ENCODE measurements around the gene MCCC1. TPM values are rescaled to one million over a fixed set of nuclear protein-coding genes. Genes with fewer than 3 reads are reported as not detected.

MCCC1 gene
- total RNA-seq, 1 donor from 2014 or later: 37.9 TPM

DNA sequence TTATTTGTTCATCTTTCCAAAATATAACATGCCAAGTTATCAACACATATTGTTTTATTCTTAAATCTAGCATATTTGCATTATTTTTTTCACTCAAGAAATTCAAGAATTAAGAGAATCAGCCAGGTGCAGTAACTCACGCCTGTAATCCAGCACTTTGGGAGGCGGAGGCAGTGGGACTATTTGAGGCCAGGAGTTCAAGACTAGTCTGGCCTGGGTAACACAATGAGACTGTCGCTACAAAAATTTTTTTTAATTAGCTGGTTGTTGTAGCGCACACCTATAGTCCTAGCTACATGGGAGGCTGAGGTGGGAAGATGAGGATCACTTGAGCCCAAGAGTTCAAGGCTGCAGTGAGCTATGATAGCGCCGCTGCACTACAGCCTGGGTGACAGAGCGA is 129.4 kb downstream of the MCCC1 start:
- Mint-ChIP-seq H3K4me1 (ENCODE audit: unreplicated experiment) (peaks cover 50% of the 10 kb centered on the region), H3K36me3 (ENCODE audit: unreplicated experiment) (peaks cover 2% of the 10 kb centered on the region), H3K27me3 (ENCODE audit: unreplicated experiment) (no peaks in the 10 kb centered on the region), H3K27ac (ENCODE audit: unreplicated experiment) (peak overlapping the region; percentile 75), H3K4me3 (ENCODE audit: unreplicated experiment) (no peak overlapping the region), H3K9me3 (ENCODE audit: unreplicated experiment) (no peaks in the 10 kb centered on the region)
- DNase-seq (ENCODE audit: extremely low spot score, unreplicated experiment): no peak
- TF ChIP-seq, protein P1, sequence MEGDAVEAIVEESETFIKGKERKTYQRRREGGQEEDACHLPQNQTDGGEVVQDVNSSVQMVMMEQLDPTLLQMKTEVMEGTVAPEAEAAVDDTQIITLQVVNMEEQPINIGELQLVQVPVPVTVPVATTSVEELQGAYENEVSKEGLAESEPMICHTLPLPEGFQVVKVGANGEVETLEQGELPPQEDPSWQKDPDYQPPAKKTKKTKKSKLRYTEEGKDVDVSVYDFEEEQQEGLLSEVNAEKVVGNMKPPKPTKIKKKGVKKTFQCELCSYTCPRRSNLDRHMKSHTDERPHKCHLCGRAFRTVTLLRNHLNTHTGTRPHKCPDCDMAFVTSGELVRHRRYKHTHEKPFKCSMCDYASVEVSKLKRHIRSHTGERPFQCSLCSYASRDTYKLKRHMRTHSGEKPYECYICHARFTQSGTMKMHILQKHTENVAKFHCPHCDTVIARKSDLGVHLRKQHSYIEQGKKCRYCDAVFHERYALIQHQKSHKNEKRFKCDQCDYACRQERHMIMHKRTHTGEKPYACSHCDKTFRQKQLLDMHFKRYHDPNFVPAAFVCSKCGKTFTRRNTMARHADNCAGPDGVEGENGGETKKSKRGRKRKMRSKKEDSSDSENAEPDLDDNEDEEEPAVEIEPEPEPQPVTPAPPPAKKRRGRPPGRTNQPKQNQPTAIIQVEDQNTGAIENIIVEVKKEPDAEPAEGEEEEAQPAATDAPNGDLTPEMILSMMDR (IDR thresholded peaks at IDR 0.05): no peak

DNA sequence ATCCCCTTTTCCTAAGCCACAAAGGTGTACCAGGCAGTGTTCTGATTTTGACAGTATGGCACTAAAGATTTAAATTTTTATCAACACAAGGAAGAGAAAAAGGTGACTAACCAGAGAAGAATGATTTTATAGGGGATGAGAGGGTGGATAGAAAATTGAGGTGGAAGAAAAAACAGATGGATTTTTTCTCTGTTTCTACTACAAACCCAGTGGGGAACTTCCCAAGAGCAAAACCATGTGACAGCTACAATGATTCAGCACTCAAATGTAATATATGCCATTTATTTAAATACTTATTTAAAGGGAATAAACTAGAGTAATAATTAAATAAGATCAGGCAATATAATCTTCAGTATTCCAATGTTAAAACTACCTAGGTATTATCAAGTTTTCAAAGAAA is 130.0 kb downstream of the MCCC1 start:
- Mint-ChIP-seq H3K27me3 (ENCODE audit: unreplicated experiment) (no peaks in the 10 kb centered on the region), H3K36me3 (ENCODE audit: unreplicated experiment) (peaks cover 2% of the 10 kb centered on the region), H3K4me3 (ENCODE audit: unreplicated experiment) (no peak overlapping the region), H3K9me3 (ENCODE audit: unreplicated experiment) (no peaks in the 10 kb centered on the region), H3K27ac (ENCODE audit: unreplicated experiment) (peak overlapping the region; percentile 75), H3K4me1 (ENCODE audit: unreplicated experiment) (peaks cover 50% of the 10 kb centered on the region)
- DNase-seq (ENCODE audit: extremely low spot score, unreplicated experiment): no peak
- TF ChIP-seq, protein P1 (IDR thresholded peaks at IDR 0.05): no peak

DNA sequence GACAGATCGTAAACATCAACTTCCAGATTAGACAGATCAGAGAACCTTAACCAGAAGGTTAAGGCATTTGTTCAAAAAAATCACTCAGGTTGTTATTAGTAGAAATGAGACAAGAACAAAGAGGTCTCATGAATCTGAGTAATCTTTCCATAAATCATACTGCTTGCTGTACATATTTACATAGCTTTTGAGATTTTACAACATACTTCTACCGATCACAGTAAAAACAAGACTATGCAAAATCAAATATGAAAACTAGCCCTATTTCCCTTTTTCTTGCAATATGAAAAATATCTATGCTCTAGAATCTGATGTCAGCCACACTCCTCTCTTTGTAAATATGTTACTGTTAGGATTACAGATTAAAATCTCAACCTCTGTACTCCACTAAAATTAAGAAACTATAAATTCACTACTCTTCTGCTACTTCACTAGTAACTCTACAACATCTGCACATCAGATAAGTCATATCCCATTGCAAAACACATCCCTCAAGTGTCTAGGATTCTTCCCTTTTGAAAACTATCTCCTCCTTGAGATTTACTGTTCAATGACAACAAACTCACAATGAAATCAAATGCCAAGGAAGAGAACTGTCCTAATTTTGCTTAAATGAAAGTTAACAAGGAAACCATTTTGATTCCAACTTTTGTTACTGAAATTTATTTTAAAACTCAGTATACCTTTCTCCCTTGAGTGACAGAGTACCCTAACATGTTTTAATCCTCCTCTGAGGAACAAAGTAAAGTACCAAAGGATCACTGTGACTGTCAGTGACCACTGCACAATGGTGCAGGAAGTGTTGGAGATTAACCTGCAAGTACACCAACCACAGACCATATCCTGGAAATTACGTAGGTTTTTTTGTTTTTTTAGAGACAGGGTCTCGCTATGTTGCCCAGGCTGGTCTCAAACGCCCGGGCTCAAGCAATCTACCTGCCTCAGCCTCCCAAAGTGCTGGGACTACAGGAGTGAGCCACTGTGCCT is 131.8 kb downstream of the MCCC1 start:
- H3K27ac Mint-ChIP-seq (ENCODE audit: unreplicated experiment): peak overlapping the region; percentile 1
- no peak for DNase-seq (ENCODE audit: extremely low spot score, unreplicated experiment)
- H3K4me3 Mint-ChIP-seq (ENCODE audit: unreplicated experiment): no peak overlapping the region
- H3K27me3 Mint-ChIP-seq (ENCODE audit: unreplicated experiment): no peaks in the 10 kb centered on the region
- TF ChIP-seq, protein P1 (IDR thresholded peaks at IDR 0.05): no peak
- H3K36me3 Mint-ChIP-seq (ENCODE audit: unreplicated experiment): peaks cover 8% of the 10 kb centered on the region
- H3K9me3 Mint-ChIP-seq (ENCODE audit: unreplicated experiment): no peaks in the 10 kb centered on the region
- peaks cover 49% of the 10 kb centered on the region for H3K4me1 Mint-ChIP-seq (ENCODE audit: unreplicated experiment)

DNA sequence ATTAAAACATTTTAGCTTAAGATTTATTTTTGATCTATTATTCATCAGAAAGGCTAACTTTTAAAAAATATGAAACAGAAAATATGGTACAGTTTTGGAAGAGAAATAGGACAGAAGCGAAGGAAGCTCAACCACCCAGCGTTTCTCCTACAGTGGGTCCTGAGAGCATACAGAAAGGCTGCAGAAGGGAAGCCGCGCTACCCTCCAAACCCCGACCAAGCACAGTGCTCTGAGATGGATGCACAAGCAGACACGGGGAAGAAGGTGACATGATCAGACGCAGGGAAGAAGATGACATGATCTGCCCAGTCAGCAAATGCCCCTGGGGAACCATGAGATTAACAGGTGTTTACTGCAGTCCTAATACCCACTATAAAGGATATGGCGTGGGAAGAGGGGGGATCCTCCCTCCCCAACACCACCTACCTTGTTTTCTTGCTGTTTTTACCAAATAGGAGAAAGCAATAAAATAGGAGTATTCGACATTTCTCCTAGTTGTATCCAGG is 133.4 kb downstream of the MCCC1 start:
- TF ChIP-seq, protein P1 (IDR thresholded peaks at IDR 0.05): no peak
- H3K27ac Mint-ChIP-seq (ENCODE audit: unreplicated experiment): no peak overlapping the region
- no peaks in the 10 kb centered on the region for H3K27me3 Mint-ChIP-seq (ENCODE audit: unreplicated experiment)
- peaks cover 35% of the 10 kb centered on the region for H3K4me1 Mint-ChIP-seq (ENCODE audit: unreplicated experiment)
- H3K9me3 Mint-ChIP-seq (ENCODE audit: unreplicated experiment): no peaks in the 10 kb centered on the region
- H3K36me3 Mint-ChIP-seq (ENCODE audit: unreplicated experiment): peaks cover 18% of the 10 kb centered on the region
- no peak overlapping the region for H3K4me3 Mint-ChIP-seq (ENCODE audit: unreplicated experiment)
- DNase-seq (ENCODE audit: extremely low spot score, unreplicated experiment): no peak

Other genes with a start within 250 kb of the MCCC1 start
- 52.4 and 56.5 TPM in 2 replicates for gene DCUN1D1, start 119.0 kb downstream of the MCCC1 start, total RNA-seq
- 2.3 and 2.9 TPM in 2 replicates for gene LAMP3, start 63.2 kb upstream of the MCCC1 start, total RNA-seq
- gene B3GNT5, start 153.8 kb upstream of the MCCC1 start, total RNA-seq: 20.6 and 24.3 TPM in 2 replicates